ENCODE data around the gene TPM4. TPM values are rescaled to one million over a fixed set of nuclear protein-coding genes. Genes with fewer than 3 reads are reported as not detected.

Gene TPM4
- total and polyA plus RNA-seq, 2 of the 8 experiments (the other 6 are each of a cell fraction or from before 2014, with no cell fraction given): 160 to 359 TPM

DNA sequence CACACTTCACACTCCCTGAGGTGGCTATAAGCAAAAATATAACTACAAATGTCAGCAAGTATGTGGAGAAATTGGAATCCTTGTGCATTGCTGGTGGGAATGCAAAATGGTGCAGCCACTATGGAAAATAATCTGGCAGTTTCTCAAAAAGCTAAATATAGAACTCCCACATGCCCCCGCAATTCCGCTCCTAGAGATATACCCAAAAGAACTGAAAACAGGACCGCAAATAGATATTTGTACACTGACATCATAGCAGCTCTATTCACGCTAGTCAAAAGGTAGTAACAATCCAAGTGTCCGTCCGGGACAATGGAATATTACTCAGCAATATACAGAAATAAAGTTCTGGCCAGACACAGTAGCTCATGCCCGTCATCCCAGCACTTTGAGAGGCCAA, 31.5 kb upstream of the TPM4 start:
- FAIRE-seq: no peak
- WGBS, 2 experiments (ENCODE audit: extremely low coverage in 1 of 2, insufficient coverage in 1 of 2, insufficient read length in 1 of 2, insufficient replicate concordance in 2 of 2, low coverage in 1 of 2, low lambda C conversion rate in 2 of 2, missing lambda C conversion rate in 1 of 2): 84% methylated on average over 7 of the region's 7 CpGs; no CpG with 5 or more reads in 1 of the 2 experiments
- CTCF ChIA-PET (ENCODE audit: partially characterized antibody): interaction anchor here (0.9 to 1.3 kb wide), 2 partner anchors 17 to 20 kb away, joined by 3 to 4 read pairs; no protein-coding TSS in a partner anchor

More for the DNA sequence above, 31.5 kb upstream of the TPM4 start:
- H3K23ac ChIP-seq (ENCODE audit: insufficient read length): no peak overlapping the region
- no peaks in the 10 kb centered on the region for H3K27me3 ChIP-seq (replicated peaks in 1 of 4; ENCODE audit: control insufficient read depth in 3 of 4, extremely low read depth in 1 of 4, insufficient read depth in 3 of 4, low read length in 3 of 4)
- H3K79me1 ChIP-seq (ENCODE audit: low read depth, low read length): no peaks in the 10 kb centered on the region
- no peak overlapping the region for H2BK20ac ChIP-seq (ENCODE audit: low read length)
- H3K36me3 ChIP-seq (ENCODE audit: control insufficient read depth in 2 of 4, insufficient read depth in 4 of 4, low read length in 3 of 4): no peaks in the 10 kb centered on the region
- no peak overlapping the region for H2BK120ac ChIP-seq (replicated peaks; ENCODE audit: low read depth, low read length)
- H3K4me2 ChIP-seq (ENCODE audit: insufficient read depth in 1 of 2, low read depth in 2 of 2, low read length in 2 of 2): no peak overlapping the region
- H3K56ac ChIP-seq (replicated peaks; ENCODE audit: insufficient read length, low read depth, low read length): no peak overlapping the region
- no peak overlapping the region for H4K91ac ChIP-seq (replicated peaks; ENCODE audit: insufficient read length, low read length)
- no peak overlapping the region for H3K27ac ChIP-seq (ENCODE audit: low read depth, low read length)
- H3K4me1 ChIP-seq (replicated peaks in 1 of 4; ENCODE audit: control insufficient read depth in 3 of 4, insufficient read depth in 4 of 4, low read length in 3 of 4): no peaks in the 10 kb centered on the region
- H2AK5ac ChIP-seq (ENCODE audit: low read depth, low read length): no peak overlapping the region
- H3K18ac ChIP-seq (ENCODE audit: extremely low read depth, low read length): no peak overlapping the region
- H3K23me2 ChIP-seq (ENCODE audit: low read depth, low read length): peaks cover 8% of the 10 kb centered on the region; the same call in 1 of the 2 replicates
- no peak overlapping the region for H3K4me3 ChIP-seq (ENCODE audit: extremely low read depth in 1 of 4, insufficient read depth in 2 of 4, low read depth in 3 of 4, low read length in 4 of 4)
- no peak overlapping the region for H4K5ac ChIP-seq (ENCODE audit: insufficient read length, low read depth, low read length)
- no peak overlapping the region for H3K14ac ChIP-seq (ENCODE audit: insufficient read length)
- H3K79me2 ChIP-seq (ENCODE audit: control insufficient read depth in 1 of 2, insufficient read depth in 2 of 2, low read length in 2 of 2): no peaks in the 10 kb centered on the region
- TF ChIP-seq ZNF274 (IDR thresholded peaks at IDR 0.05; ENCODE audit: borderline replicate concordance, extremely low read depth, low read length): no peak
- TF ChIP-seq, protein P1, sequence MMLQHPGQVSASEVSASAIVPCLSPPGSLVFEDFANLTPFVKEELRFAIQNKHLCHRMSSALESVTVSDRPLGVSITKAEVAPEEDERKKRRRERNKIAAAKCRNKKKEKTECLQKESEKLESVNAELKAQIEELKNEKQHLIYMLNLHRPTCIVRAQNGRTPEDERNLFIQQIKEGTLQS (IDR thresholded peaks at IDR 0.05; ENCODE audit: insufficient read depth, low read depth, low read length): no peak
- TF ChIP-seq SIRT6 (IDR thresholded peaks at IDR 0.05; ENCODE audit: low read length): no peak
- TF ChIP-seq FOSL1 (IDR thresholded peaks at IDR 0.05; ENCODE audit: insufficient read depth, low read depth, low read length): no peak
- TF ChIP-seq SP1 (IDR thresholded peaks at IDR 0.05; ENCODE audit: low read depth, low read length): no peak
- TF ChIP-seq TAF1 (IDR thresholded peaks at IDR 0.05; ENCODE audit: low read depth, low read length): no peak
- TF ChIP-seq TAF7 (optimal IDR thresholded peaks at IDR 0.05; ENCODE audit: borderline replicate concordance, low read depth, low read length): no peak
- TF ChIP-seq JUND (IDR thresholded peaks at IDR 0.05; ENCODE audit: low read length): no peak
- no peak for TF ChIP-seq SAP30 (IDR thresholded peaks at IDR 0.05; ENCODE audit: insufficient read depth, insufficient replicate concordance, low read length)
- TF ChIP-seq NANOG (IDR thresholded peaks at IDR 0.05; ENCODE audit: insufficient read depth, low read depth, low read length, poor library complexity, severe bottlenecking): no peak
- no peak for DNase-seq (ENCODE audit: low read depth in 1 of 2, low spot score in 2 of 2)
- H3K9me3 ChIP-seq (ENCODE audit: insufficient read depth in 2 of 2, low read depth in 1 of 2, low read length in 1 of 2): no peaks in the 10 kb centered on the region; a peak in 1 of 4 replicates
- no peak overlapping the region for H2BK15ac ChIP-seq (ENCODE audit: low read length)
- H2AFZ ChIP-seq (ENCODE audit: low read length): no peak overlapping the region
- no peak overlapping the region for H3K4ac ChIP-seq (replicated peaks; ENCODE audit: insufficient read length, low read depth, low read length)
- no peak overlapping the region for H2BK12ac ChIP-seq (ENCODE audit: low read depth, low read length)
- no peak overlapping the region for H4K8ac ChIP-seq (ENCODE audit: extremely low read depth, insufficient read depth, low read length)
- H2BK5ac ChIP-seq (ENCODE audit: low read depth, low read length): no peak overlapping the region
- POLR2A ChIA-PET (ENCODE audit: partially characterized antibody): no interaction called here
- H3K9ac ChIP-seq (replicated peaks in 1 of 4; ENCODE audit: extremely low read depth in 1 of 4, low read depth in 3 of 4, low read length in 3 of 4): no peak overlapping the region
- H4K20me1 ChIP-seq (replicated peaks in 1 of 2; ENCODE audit: control insufficient read depth in 1 of 2, insufficient read depth in 2 of 2, low read length in 2 of 2): no peaks in the 10 kb centered on the region
